A549 (cell line): ENCODE data around the gene ARL15. TPM values are rescaled to one million over a fixed set of nuclear protein-coding genes. Genes with fewer than 3 reads are reported as not detected.

Source experiments
- ATAC-seq, 2 experiments: fragments of 200-7000 bp in 1 of 2; fragments of >200 bp in 1 of 2; cut with Nextera tagmentation in 1 of 2; cut with Tn5 transposase in 1 of 2; 3 replicates each; pipeline versions ENCODE4 v1.8.0 to v1.9.1; 2018 to 2020; ENCODE audit warnings: mild to moderate bottlenecking in 1 of 2, moderate library complexity in 1 of 2
- CTCF ChIA-PET: fragments of 300-600 bp; sonication (Branson Sonifier 250); formaldehyde crosslinking; extraction: SDS; loops from one replicate; lab custom pipeline; 2021; ENCODE audit warnings: antibody characterized with exemption, inconsistent platforms; lab: Yijun Ruan, JAX
- POLR2A ChIA-PET: fragments of 350-600 bp; formaldehyde crosslinking; extraction: SDS; loops from one replicate; lab custom pipeline; 2021; ENCODE audit warnings: antibody characterized with exemption, inconsistent platforms; lab: Yijun Ruan, JAX
- DNase-seq, 2 experiments: peaks; one replicate each; pipeline versions ENCODE4 v3.0.0 to v3.0.0-alpha.2; 2011 to 2016; ENCODE audit warnings: low read depth in 1 of 2, low spot score in 1 of 2
- FAIRE-seq: peaks from 2 replicates; lab custom pipeline; 2011; peaks lifted over from hg19 to GRCh38; lab: Jason Lieb, UNC
- H3K27ac ChIP-seq, 2 experiments: fragments of >200 bp; sonication (Bioruptor Twin); formaldehyde crosslinking; 3 replicates each; pipeline ENCODE4 v1.5.1; 2016 to 2017
- H3K4me1 ChIP-seq: fragments of >200 bp; sonication (Bioruptor Twin); formaldehyde crosslinking; 3 replicates; pipeline ENCODE4 v1.6.1; 2016
- H3K4me2 ChIP-seq: fragments of >200 bp; sonication (Bioruptor Twin); formaldehyde crosslinking; 3 replicates; pipeline ENCODE4 v1.6.1; 2016
- H3K4me3 ChIP-seq: fragments of >200 bp; sonication (Bioruptor Twin); formaldehyde crosslinking; 3 replicates; pipeline ENCODE4 v1.5.1; 2016
- H3K9me3 ChIP-seq: fragments of >200 bp; sonication (Bioruptor Twin); formaldehyde crosslinking; 3 replicates; pipeline ENCODE4 v1.6.1; 2016
- ATOH8 ChIP-seq: fragments of 250-450 bp; sonication (Bioruptor Pico); IDR thresholded peaks from 2 replicates; pipeline ENCODE4 v1.5.0; 2020; ENCODE audit warnings: low read depth, mild to moderate bottlenecking, moderate library complexity
- BHLHE40 ChIP-seq: IDR thresholded peaks from 2 replicates; pipeline ENCODE4 v1.6.1; 2012; ENCODE audit warnings: low read depth, low read length, inconsistent platforms
- CBX2 ChIP-seq: fragments of 200-600 bp; sonication (generic); IDR thresholded peaks from 2 replicates; pipeline ENCODE4 v1.6.1; 2016; ENCODE audit warnings: low read depth, mild to moderate bottlenecking, borderline replicate concordance
- CHD2 ChIP-seq: fragments of 150-350 bp; IDR thresholded peaks from 2 replicates; pipeline ENCODE4 v1.6.1; 2014; ENCODE audit warnings: low read length; ENCODE audit not compliant: partially characterized antibody
- CTCF ChIP-seq: fragments of >200 bp; sonication (Bioruptor Twin); formaldehyde crosslinking; IDR thresholded peaks from 3 replicates; pipeline ENCODE4 v1.5.1; 2016
- ESRRA ChIP-seq: fragments of 150-350 bp; IDR thresholded peaks from 2 replicates; pipeline ENCODE4 v1.6.1; 2014; ENCODE audit warnings: mild to moderate bottlenecking, low read length, borderline replicate concordance
- FOXS1 ChIP-seq: fragments of 250-450 bp; sonication (Bioruptor Pico); IDR thresholded peaks from 2 replicates; pipeline ENCODE4 v1.5.0; 2020; ENCODE audit warnings: mild to moderate bottlenecking, moderate library complexity
- HEYL ChIP-seq: fragments of 250-450 bp; sonication (Bioruptor Pico); IDR thresholded peaks from 2 replicates; pipeline ENCODE4 v1.8.0; 2021; ENCODE audit warnings: mild to moderate bottlenecking, moderate library complexity
- MAZ ChIP-seq: fragments of 150-350 bp; IDR thresholded peaks from 2 replicates; pipeline ENCODE4 v1.6.1; 2014; ENCODE audit warnings: antibody characterized with exemption, low read depth, low read length, borderline replicate concordance
- MYC ChIP-seq: IDR thresholded peaks from 2 replicates; pipeline ENCODE4 v1.6.1; 2012; ENCODE audit warnings: mild to moderate bottlenecking, inconsistent platforms, low read length, improper control_type of control experiment, borderline replicate concordance
- NPAS2 ChIP-seq: fragments of 250-450 bp; sonication (Bioruptor Pico); IDR thresholded peaks from 2 replicates; pipeline ENCODE4 v1.8.0; 2022; ENCODE audit warnings: mild to moderate bottlenecking, moderate library complexity, borderline replicate concordance
- PBX3 ChIP-seq: IDR thresholded peaks from 2 replicates; pipeline ENCODE4 v1.6.1; 2012
- PHF8 ChIP-seq: fragments of 200-600 bp; sonication (generic); IDR thresholded peaks from 2 replicates; pipeline ENCODE4 v1.6.1; 2016; ENCODE audit warnings: low read depth, mild to moderate bottlenecking, antibody characterized with exemption, moderate library complexity, borderline replicate concordance
- RARB ChIP-seq: fragments of 250-450 bp; sonication (Bioruptor Pico); IDR thresholded peaks from 2 replicates; pipeline ENCODE4 v1.8.0; 2021; ENCODE audit warnings: mild to moderate bottlenecking, moderate library complexity
- REST ChIP-seq: fragments of 200-600 bp; sonication (generic); IDR thresholded peaks from 2 replicates; pipeline ENCODE4 v1.6.1; 2016; ENCODE audit warnings: antibody characterized with exemption, mild to moderate bottlenecking, moderate library complexity
- RFX5 ChIP-seq: fragments of 450-650 bp; IDR thresholded peaks from 2 replicates; pipeline ENCODE4 v1.7.1; 2014; ENCODE audit warnings: antibody characterized with exemption, mild to moderate bottlenecking, moderate library complexity
- SMC3 ChIP-seq: fragments of >200 bp; sonication (Bioruptor Twin); formaldehyde crosslinking; IDR thresholded peaks from 3 replicates; pipeline ENCODE4 v1.6.1; 2018; ENCODE audit warnings: inconsistent platforms
- TFCP2L1 ChIP-seq: fragments of 250-450 bp; sonication (Bioruptor Pico); IDR thresholded peaks from 2 replicates; pipeline ENCODE4 v1.5.0; 2021; ENCODE audit warnings: mild to moderate bottlenecking
- TP53 ChIP-seq: fragments of 250-450 bp; sonication (Bioruptor Pico); IDR thresholded peaks from 2 replicates; pipeline ENCODE4 v1.5.0; 2021; ENCODE audit warnings: mild to moderate bottlenecking, moderate library complexity
- ZC3H11A ChIP-seq: fragments of 450-650 bp; IDR thresholded peaks from 2 replicates; pipeline ENCODE4 v1.6.1; 2014; ENCODE audit warnings: antibody characterized with exemption, mild to moderate bottlenecking
- WGBS: methylation state at CpG from one replicate; pipeline ENCODE4 v1.1.6; 2017; ENCODE audit errors: missing lambda C conversion rate; 5-methylcytosine and 5-hydroxymethylcytosine counted together
- polyA plus RNA-seq, 4 experiments: library from polyadenylated mRNA; depleted of rRNA in 3 of 4; stranded (reverse); fragments of >200 nt; fragmentation: RNase III in 1 of 4; extraction: RNeasy Plus Mini Kit Qiagen cat#74134 plus additional on column Dnase treatment in 1 of 4; gene quantifications; 2 replicates in 3 of 4; 3 replicates in 1 of 4; pipeline ENCODE4 v1.2.3, GENCODE V29; 2011 to 2017

ARL15 gene
- polyA plus RNA-seq, 2 of the 4 experiments (the other 2 are of a cell fraction) = 11.8 to 12.1 TPM

DNA sequence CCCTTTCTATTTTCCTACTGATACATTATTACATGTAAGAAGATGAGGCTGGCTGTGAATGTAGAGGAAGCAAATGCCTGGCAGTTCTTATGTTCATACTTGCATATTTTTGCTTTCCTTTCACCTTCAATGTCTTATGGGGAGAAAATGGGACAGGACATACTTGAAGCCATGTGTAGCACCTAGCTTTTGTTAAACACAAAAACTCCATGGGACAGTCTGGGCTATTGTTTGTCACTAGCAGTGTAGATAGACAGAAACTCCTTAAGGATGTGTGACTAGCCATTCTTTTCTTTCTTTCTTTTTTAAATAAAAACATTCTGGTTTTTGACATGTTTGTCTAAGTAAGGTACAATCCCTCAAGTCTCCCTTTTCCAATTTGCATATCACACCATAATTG, 122.7 kb downstream of the ARL15 start (continued):
- no peak for TF ChIP-seq REST
- no peak for TF ChIP-seq RARB (CRISPR knock-in tag)
- no peak for TF ChIP-seq MYC
- TF ChIP-seq CHD2 = no peak
- TF ChIP-seq HEYL (CRISPR knock-in tag) = no peak
- TF ChIP-seq TFCP2L1 (CRISPR knock-in tag) = no peak

DNA sequence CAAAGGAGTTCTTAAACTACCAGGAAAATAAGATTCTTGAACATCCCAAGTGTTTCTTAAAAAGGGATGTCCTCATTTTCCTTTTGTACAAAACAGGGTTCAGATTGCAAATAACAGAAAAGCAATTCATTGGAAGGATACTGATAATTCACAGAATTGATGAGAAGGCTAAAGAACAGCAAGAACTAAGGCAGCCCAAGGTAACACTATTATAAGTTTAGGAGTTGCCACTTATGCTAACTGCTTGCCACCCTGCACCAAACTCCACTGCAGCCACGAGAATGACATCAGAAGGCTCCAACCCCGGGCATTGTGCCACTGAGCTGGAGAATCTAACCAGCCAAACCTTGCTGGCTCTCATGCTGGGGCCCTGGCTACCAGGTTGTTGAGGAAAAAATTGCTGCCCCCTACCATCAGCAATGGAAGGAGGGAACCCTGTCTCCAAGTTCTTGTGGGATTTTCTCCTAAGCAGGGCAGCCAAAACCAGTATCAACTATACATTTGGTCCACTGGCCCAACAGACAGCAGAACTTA, 123.4 kb downstream of the ARL15 start:
- FAIRE-seq (no peak), DNase-seq (no peak), ATAC-seq (no peak)
- H3K4me1 ChIP-seq = no peaks in the 10 kb centered on the region
- no peak overlapping the region for H3K4me3 ChIP-seq
- POLR2A ChIA-PET = no interaction called here
- 85% methylated on average over 2 of the region's 2 CpGs for WGBS
- no peaks in the 10 kb centered on the region for H3K9me3 ChIP-seq
- H3K4me2 ChIP-seq = no peak overlapping the region
- H3K27ac ChIP-seq = no peak overlapping the region
- CTCF ChIA-PET = no interaction called here
- TF ChIP-seq RFX5 = no peak
- TF ChIP-seq FOXS1 (CRISPR knock-in tag) = no peak
- no peak for TF ChIP-seq ATOH8 (CRISPR knock-in tag)
- no peak for TF ChIP-seq CBX2
- TF ChIP-seq NPAS2 = no peak
- TF ChIP-seq PHF8 = no peak
- no peak for TF ChIP-seq HEYL (CRISPR knock-in tag)
- no peak for TF ChIP-seq SMC3
- no peak for TF ChIP-seq MAZ
- TF ChIP-seq BHLHE40 = no peak
- TF ChIP-seq TP53 (CRISPR knock-in tag) = no peak
- TF ChIP-seq ZC3H11A = no peak
- TF ChIP-seq ESRRA = no peak
- TF ChIP-seq CTCF = no peak
- TF ChIP-seq TFCP2L1 (CRISPR knock-in tag) = no peak
- TF ChIP-seq PBX3 = no peak
